GM23338 (cell line): ENCODE data around the gene TBC1D21. TPM values are rescaled to one million over a fixed set of nuclear protein-coding genes. Genes with fewer than 3 reads are reported as not detected.

Experiments
- ATAC-seq: fragments of 200-7000 bp; cut with Tn5 transposase; 3 replicates; pipeline ENCODE4 v1.9.1; 2020
- DNase-seq: peaks from one replicate; pipeline ENCODE4 v3.0.0-alpha.2; 2015; ENCODE audit warnings: low spot score
- H2AFZ ChIP-seq: fragments of 200-600 bp; sonication (generic); 2 replicates; pipeline ENCODE4 v1.8.0; 2016; ENCODE audit warnings: antibody characterized with exemption, mild to moderate bottlenecking, moderate library complexity
- H3F3A ChIP-seq: fragments of 200-600 bp; sonication (generic); replicated peaks from 2 replicates; pipeline ENCODE4 v1.8.0; 2017; ENCODE audit warnings: antibody characterized with exemption, mixed run types, low read depth
- H3K27ac ChIP-seq: fragments of 200-600 bp; sonication (generic); 2 replicates; pipeline ENCODE4 v1.6.1; 2016; ENCODE audit warnings: low read depth
- H3K27me3 ChIP-seq: fragments of 200-600 bp; sonication (generic); 2 replicates; pipeline ENCODE4 v1.8.0; 2016; ENCODE audit warnings: mild to moderate bottlenecking, mixed run types, moderate library complexity; ENCODE audit not compliant: insufficient read depth
- H3K36me3 ChIP-seq: fragments of 200-600 bp; sonication (generic); 2 replicates; pipeline ENCODE4 v1.8.0; 2016; ENCODE audit warnings: mild to moderate bottlenecking; ENCODE audit not compliant: insufficient read depth
- H3K4me1 ChIP-seq: fragments of 200-600 bp; sonication (generic); 2 replicates; pipeline ENCODE4 v1.8.0; 2016; ENCODE audit warnings: mild to moderate bottlenecking, moderate library complexity; ENCODE audit not compliant: insufficient read depth
- H3K4me2 ChIP-seq: fragments of 200-600 bp; sonication (generic); 2 replicates; pipeline ENCODE4 v1.7.1; 2017; ENCODE audit warnings: mixed run types
- H3K4me3 ChIP-seq: fragments of 200-600 bp; sonication (generic); 2 replicates; pipeline ENCODE4 v1.6.1; 2016; ENCODE audit warnings: mixed run types
- H3K79me2 ChIP-seq: fragments of 200-600 bp; sonication (generic); replicated peaks from 2 replicates; pipeline ENCODE4 v1.8.0; 2017; ENCODE audit warnings: mild to moderate bottlenecking; ENCODE audit not compliant: insufficient read depth
- H3K9me2 ChIP-seq: fragments of 200-600 bp; sonication (generic); 2 replicates; pipeline ENCODE4 v1.8.0; 2017; ENCODE audit not compliant: insufficient read depth
- H4K20me1 ChIP-seq: fragments of 200-600 bp; sonication (generic); replicated peaks from 2 replicates; pipeline ENCODE4 v1.8.0; 2017; ENCODE audit warnings: mild to moderate bottlenecking; ENCODE audit not compliant: insufficient read depth
- H3K27ac Mint-ChIP-seq: 2 replicates; pipeline ENCODE4 v1.8.0; 2020; ENCODE audit warnings: inconsistent platforms, mild to moderate bottlenecking, moderate library complexity, mixed read lengths
- H3K27me3 Mint-ChIP-seq: 3 replicates; pipeline ENCODE4 v1.8.0; 2022; ENCODE audit warnings: low read depth, mild to moderate bottlenecking, moderate library complexity, mixed read lengths, inconsistent platforms; ENCODE audit not compliant: insufficient read depth, poor library complexity
- H3K36me3 Mint-ChIP-seq: 3 replicates; pipeline ENCODE4 v1.8.0; 2021; ENCODE audit warnings: low read depth, mild to moderate bottlenecking, inconsistent platforms, moderate library complexity, mixed read lengths
- H3K4me1 Mint-ChIP-seq: 3 replicates; pipeline ENCODE4 v1.8.0; 2020; ENCODE audit warnings: mild to moderate bottlenecking, inconsistent platforms, mixed read lengths
- H3K4me3 Mint-ChIP-seq: 3 replicates; pipeline ENCODE4 v1.8.0; 2021; ENCODE audit warnings: moderate library complexity, mild to moderate bottlenecking, inconsistent platforms, mixed read lengths
- H3K9me3 Mint-ChIP-seq: 3 replicates; pipeline ENCODE4 v1.8.0; 2020; ENCODE audit warnings: moderate library complexity, mild to moderate bottlenecking, inconsistent platforms, mixed read lengths
- CREB1 ChIP-seq: fragments of 250-450 bp; sonication (Bioruptor Pico); IDR thresholded peaks from 2 replicates; pipeline ENCODE4 v1.5.0; 2020; ENCODE audit warnings: low read depth, mild to moderate bottlenecking, moderate library complexity
- CTCF ChIP-seq, 2 experiments: fragments of 200-600 bp in 1 of 2; sonication (generic) in 1 of 2; conservative IDR thresholded peaks; 2 replicates each; pipeline versions ENCODE4 v1.5.1 to v1.6.1; 2016 to 2017; ENCODE audit warnings: antibody characterized with exemption in 2 of 2, low read depth in 2 of 2, mild to moderate bottlenecking in 2 of 2, moderate library complexity in 1 of 2
- EZH2 ChIP-seq: fragments of 200-600 bp; sonication (generic); IDR thresholded peaks from one replicate; pipeline ENCODE4 v1.8.0; 2017; ENCODE audit warnings: antibody characterized with exemption, mild to moderate bottlenecking, low read depth; ENCODE audit not compliant: unreplicated experiment
- EZH2phosphoT487 ChIP-seq: fragments of 200-600 bp; sonication (generic); IDR thresholded peaks from one replicate; pipeline ENCODE4 v1.8.1; 2018; ENCODE audit warnings: antibody characterized with exemption; ENCODE audit not compliant: unreplicated experiment
- POLR2AphosphoS5 ChIP-seq: IDR thresholded peaks from 2 replicates; pipeline ENCODE4 v1.6.1; 2016; ENCODE audit warnings: antibody characterized with exemption, low read depth
- ZNF462 ChIP-seq: fragments of 250-450 bp; sonication (Bioruptor Pico); IDR thresholded peaks from 2 replicates; pipeline ENCODE4 v1.5.0; 2020; ENCODE audit warnings: mild to moderate bottlenecking, moderate library complexity
- polyA plus RNA-seq: library from polyadenylated mRNA; unstranded; fragments of >200 nt; fragmentation: Nextera tagmentation; extraction: Ambion mirVana; gene quantifications from 2 replicates; pipeline ENCODE4 v1.2.1, GENCODE V29; 2016
- total RNA-seq: library from RNA; depleted of rRNA; stranded (reverse); fragments of >200 nt; shearing (Covaris generic); gene quantifications from 2 replicates; pipeline ENCODE4 v1.2.3, GENCODE V29; 2014
- TF ChIP-seq, protein P1 (sequence below): IDR thresholded peaks from one replicate; pipeline ENCODE4 v1.6.1; 2018; ENCODE audit warnings: antibody characterized with exemption; ENCODE audit not compliant: unreplicated experiment

TBC1D21 gene
- total and polyA plus RNA-seq, 2 experiments from 2014 or later: not detected

DNA sequence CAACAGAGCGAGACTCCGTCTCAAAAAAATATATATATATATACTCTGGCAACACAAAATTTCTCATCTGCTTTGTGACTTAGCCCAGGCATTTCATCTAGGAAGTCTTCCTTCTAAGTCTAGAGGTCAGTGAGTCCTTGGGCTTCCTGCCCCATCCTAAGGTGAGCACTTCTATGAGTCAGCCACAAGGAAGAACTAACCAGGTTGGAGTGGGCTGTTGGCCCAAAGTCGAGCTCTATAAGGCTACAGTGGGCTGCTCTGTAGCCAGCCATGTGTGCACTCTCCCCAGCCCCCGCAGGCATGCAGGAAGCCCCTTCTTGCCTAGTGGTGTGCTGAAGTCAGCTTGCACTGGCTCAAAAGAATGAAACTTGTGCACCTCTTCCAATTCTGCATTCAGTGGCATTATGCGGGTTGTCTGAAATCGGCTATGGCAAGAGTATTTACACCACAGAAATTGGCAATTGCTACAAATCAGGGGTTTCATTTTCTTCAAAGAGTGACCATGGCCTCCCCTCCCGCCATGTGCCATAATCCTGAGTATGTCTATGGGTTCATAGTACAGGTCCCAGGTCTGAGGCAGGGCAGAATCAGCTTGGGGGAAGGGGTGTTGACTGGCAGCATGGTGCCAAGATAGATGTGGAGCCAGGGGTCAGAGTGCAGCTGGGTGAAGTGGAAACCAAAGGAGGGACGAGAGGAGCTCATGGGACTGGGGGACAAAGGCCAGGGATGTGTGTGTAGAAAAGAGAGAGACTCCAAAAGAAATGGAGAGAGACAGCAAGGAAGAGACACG is 30.9 kb downstream of the TBC1D21 start (continued):
- TF ChIP-seq, protein P1, sequence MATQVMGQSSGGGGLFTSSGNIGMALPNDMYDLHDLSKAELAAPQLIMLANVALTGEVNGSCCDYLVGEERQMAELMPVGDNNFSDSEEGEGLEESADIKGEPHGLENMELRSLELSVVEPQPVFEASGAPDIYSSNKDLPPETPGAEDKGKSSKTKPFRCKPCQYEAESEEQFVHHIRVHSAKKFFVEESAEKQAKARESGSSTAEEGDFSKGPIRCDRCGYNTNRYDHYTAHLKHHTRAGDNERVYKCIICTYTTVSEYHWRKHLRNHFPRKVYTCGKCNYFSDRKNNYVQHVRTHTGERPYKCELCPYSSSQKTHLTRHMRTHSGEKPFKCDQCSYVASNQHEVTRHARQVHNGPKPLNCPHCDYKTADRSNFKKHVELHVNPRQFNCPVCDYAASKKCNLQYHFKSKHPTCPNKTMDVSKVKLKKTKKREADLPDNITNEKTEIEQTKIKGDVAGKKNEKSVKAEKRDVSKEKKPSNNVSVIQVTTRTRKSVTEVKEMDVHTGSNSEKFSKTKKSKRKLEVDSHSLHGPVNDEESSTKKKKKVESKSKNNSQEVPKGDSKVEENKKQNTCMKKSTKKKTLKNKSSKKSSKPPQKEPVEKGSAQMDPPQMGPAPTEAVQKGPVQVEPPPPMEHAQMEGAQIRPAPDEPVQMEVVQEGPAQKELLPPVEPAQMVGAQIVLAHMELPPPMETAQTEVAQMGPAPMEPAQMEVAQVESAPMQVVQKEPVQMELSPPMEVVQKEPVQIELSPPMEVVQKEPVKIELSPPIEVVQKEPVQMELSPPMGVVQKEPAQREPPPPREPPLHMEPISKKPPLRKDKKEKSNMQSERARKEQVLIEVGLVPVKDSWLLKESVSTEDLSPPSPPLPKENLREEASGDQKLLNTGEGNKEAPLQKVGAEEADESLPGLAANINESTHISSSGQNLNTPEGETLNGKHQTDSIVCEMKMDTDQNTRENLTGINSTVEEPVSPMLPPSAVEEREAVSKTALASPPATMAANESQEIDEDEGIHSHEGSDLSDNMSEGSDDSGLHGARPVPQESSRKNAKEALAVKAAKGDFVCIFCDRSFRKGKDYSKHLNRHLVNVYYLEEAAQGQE: no peak
- TF ChIP-seq POLR2AphosphoS5 (no peak), EZH2phosphoT487 (no peak), CTCF (conservative IDR thresholded peaks at IDR 0.05; ENCODE audit: low read depth in 2 of 2) (no peak), EZH2 (no peak)

GRCh38 chr15:73905225-73905827 is 32.0 kb downstream of the TBC1D21 start:
- no peak for DNase-seq
- H3K9me3 Mint-ChIP-seq: no peaks in the 10 kb centered on the region
- Histone ChIP-seq H3K4me3 (no peak overlapping the region), H3K4me2 (no peak overlapping the region), H3F3A (no peaks in the 10 kb centered on the region), H3K27me3 (no peaks in the 10 kb centered on the region), H2AFZ (no peak overlapping the region), H3K4me1 (no peaks in the 10 kb centered on the region), H3K27ac (no peak overlapping the region), H3K36me3 (no peaks in the 10 kb centered on the region), H4K20me1 (no peaks in the 10 kb centered on the region; the same call in 1 of the 2 replicates), H3K9me2 (no peaks in the 10 kb centered on the region), H3K79me2 (no peaks in the 10 kb centered on the region)
- H3K4me3 Mint-ChIP-seq: no peak overlapping the region
- H3K27ac Mint-ChIP-seq: no peak overlapping the region
- H3K36me3 Mint-ChIP-seq: no peaks in the 10 kb centered on the region
- no peak for ATAC-seq
- H3K27me3 Mint-ChIP-seq: peaks cover 7% of the 10 kb centered on the region
- peaks cover 5% of the 10 kb centered on the region for H3K4me1 Mint-ChIP-seq
- TF ChIP-seq EZH2phosphoT487 (no peak), CREB1 (CRISPR knock-in tag) (no peak), ZNF462 (CRISPR knock-in tag) (no peak)
- TF ChIP-seq, protein P1: no peak
